ENCODE data around the gene TMEM151B.

Gene TMEM151B

GRCh38 chr6:44268095-44268628, 2.1 kb upstream of the TMEM151B start:
- FAIRE-seq, result peak; percentile 84
- no peak for TF ChIP-seq TAF1 (IDR thresholded peaks at IDR 0.05; ENCODE audit: borderline replicate concordance, low read depth, low read length)
- TF ChIP-seq POLR2A (IDR thresholded peaks at IDR 0.05; ENCODE audit: low read depth, low read length), result no peak
- TF ChIP-seq POLR2AphosphoS5 (IDR thresholded peaks at IDR 0.05; ENCODE audit: low read depth, low read length), result no peak
- DNase-seq (ENCODE audit: insufficient read length), result no peak

GRCh38 chr6:44269178-44269920, 901 bp upstream of the TMEM151B start:
- FAIRE-seq, result no peak
- DNase-seq (ENCODE audit: insufficient read length), result no peak
- TF ChIP-seq TAF1 (IDR thresholded peaks at IDR 0.05; ENCODE audit: borderline replicate concordance, low read depth, low read length) (no peak), POLR2AphosphoS5 (IDR thresholded peaks at IDR 0.05; ENCODE audit: low read depth, low read length) (no peak), POLR2A (IDR thresholded peaks at IDR 0.05; ENCODE audit: low read depth, low read length) (no peak)

DNA sequence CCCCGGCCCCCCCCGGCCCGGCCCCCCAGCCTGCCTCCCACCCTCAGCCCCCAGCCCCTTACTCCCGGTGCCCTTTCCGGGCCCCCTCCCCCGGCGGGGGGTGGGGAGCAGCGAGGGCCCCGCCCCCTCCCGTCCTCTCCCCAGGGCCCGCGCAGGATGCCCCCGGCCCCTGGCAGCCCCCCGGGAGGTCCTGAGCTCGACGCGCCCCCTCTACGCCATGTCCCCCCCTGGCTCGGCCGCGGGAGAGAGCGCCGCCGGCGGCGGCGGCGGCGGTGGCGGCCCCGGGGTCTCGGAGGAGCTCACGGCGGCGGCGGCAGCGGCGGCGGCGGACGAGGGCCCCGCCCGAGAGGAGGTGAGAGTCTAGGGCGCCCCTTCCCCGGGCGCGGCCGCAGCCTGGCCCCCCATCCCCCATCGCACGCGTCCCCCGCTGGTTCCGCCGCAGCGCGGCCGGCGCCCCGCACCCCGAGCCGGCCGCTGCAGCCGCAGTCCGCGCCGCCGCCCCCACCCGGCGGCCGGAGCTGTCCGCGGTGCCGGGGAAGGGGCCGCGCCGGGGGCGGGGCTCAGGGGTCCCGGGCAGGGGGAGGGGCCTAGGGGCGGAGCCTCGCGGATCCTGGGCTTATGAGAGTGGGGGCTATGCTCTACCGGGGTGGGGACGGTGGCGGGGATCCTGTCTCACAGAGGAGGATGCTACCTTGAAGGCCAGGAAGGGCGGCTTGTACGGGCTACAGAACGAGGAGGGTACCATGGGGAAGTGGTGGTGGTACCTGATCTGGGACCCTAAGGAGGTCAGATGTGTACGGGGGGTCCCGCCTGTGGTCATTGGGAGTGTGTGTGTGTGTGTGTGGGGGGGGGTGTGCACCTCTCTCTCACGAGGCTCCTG, 516 bp downstream of the TMEM151B start:
- FAIRE-seq (no peak), DNase-seq (ENCODE audit: insufficient read length) (no peak)
- TF ChIP-seq TAF1 (IDR thresholded peaks at IDR 0.05; ENCODE audit: borderline replicate concordance, low read depth, low read length) (no peak), POLR2A (IDR thresholded peaks at IDR 0.05; ENCODE audit: low read depth, low read length) (no peak), POLR2AphosphoS5 (IDR thresholded peaks at IDR 0.05; ENCODE audit: low read depth, low read length) (no peak)

DNA sequence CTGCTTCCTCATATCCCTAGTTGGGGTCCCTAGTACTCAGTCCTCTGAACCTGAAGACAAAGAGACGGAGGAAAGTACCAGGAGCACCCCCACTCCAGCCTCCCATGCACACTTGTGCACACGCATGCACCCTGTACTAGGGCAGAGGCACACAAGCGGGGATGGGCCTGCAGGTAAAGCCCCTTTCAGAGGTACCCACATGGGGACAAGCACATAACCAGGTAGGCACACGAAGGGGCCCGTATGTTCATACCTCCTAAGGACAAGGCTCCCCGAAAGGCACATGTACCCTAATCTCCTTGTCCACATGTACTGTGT, 1.1 kb downstream of the TMEM151B start:
- TF ChIP-seq TAF1 (IDR thresholded peaks at IDR 0.05; ENCODE audit: borderline replicate concordance, low read depth, low read length) (no peak), POLR2AphosphoS5 (IDR thresholded peaks at IDR 0.05; ENCODE audit: low read depth, low read length) (no peak), POLR2A (IDR thresholded peaks at IDR 0.05; ENCODE audit: low read depth, low read length) (no peak)
- no peak for FAIRE-seq
- DNase-seq (ENCODE audit: insufficient read length), result no peak

GRCh38 chr6:44271914-44272313, 1.7 kb downstream of the TMEM151B start:
- TF ChIP-seq POLR2A (IDR thresholded peaks at IDR 0.05; ENCODE audit: low read depth, low read length) (no peak), POLR2AphosphoS5 (IDR thresholded peaks at IDR 0.05; ENCODE audit: low read depth, low read length) (no peak), TAF1 (IDR thresholded peaks at IDR 0.05; ENCODE audit: borderline replicate concordance, low read depth, low read length) (no peak)
- no peak for FAIRE-seq
- DNase-seq (ENCODE audit: insufficient read length), result no peak

GRCh38 chr6:44272529-44272928, 2.3 kb downstream of the TMEM151B start:
- TF ChIP-seq POLR2A (IDR thresholded peaks at IDR 0.05; ENCODE audit: low read depth, low read length), result no peak
- TF ChIP-seq POLR2AphosphoS5 (IDR thresholded peaks at IDR 0.05; ENCODE audit: low read depth, low read length), result no peak
- TF ChIP-seq TAF1 (IDR thresholded peaks at IDR 0.05; ENCODE audit: borderline replicate concordance, low read depth, low read length), result no peak
- FAIRE-seq (no peak), DNase-seq (ENCODE audit: insufficient read length) (no peak)

GRCh38 chr6:44272999-44273566, 2.8 kb downstream of the TMEM151B start:
- no peak for DNase-seq (ENCODE audit: insufficient read length)
- FAIRE-seq, result no peak
- TF ChIP-seq TAF1 (IDR thresholded peaks at IDR 0.05; ENCODE audit: borderline replicate concordance, low read depth, low read length) (no peak), POLR2AphosphoS5 (IDR thresholded peaks at IDR 0.05; ENCODE audit: low read depth, low read length) (no peak), POLR2A (IDR thresholded peaks at IDR 0.05; ENCODE audit: low read depth, low read length) (no peak)

- FAIRE-seq (no peak), DNase-seq (ENCODE audit: insufficient read length) (no peak)
- TF ChIP-seq TAF1 (IDR thresholded peaks at IDR 0.05; ENCODE audit: borderline replicate concordance, low read depth, low read length) (no peak), POLR2A (IDR thresholded peaks at IDR 0.05; ENCODE audit: low read depth, low read length) (no peak), POLR2AphosphoS5 (IDR thresholded peaks at IDR 0.05; ENCODE audit: low read depth, low read length) (no peak)
These were observed 3.4 kb downstream of the TMEM151B start for GRCh38 chr6:44273617-44274016.

- FAIRE-seq, result no peak
- TF ChIP-seq POLR2AphosphoS5 (IDR thresholded peaks at IDR 0.05; ENCODE audit: low read depth, low read length), result no peak
- no peak for TF ChIP-seq TAF1 (IDR thresholded peaks at IDR 0.05; ENCODE audit: borderline replicate concordance, low read depth, low read length)
- no peak for TF ChIP-seq POLR2A (IDR thresholded peaks at IDR 0.05; ENCODE audit: low read depth, low read length)
- DNase-seq (ENCODE audit: insufficient read length), result no peak
These were observed 5.1 kb downstream of the TMEM151B start for GRCh38 chr6:44275271-44275748.

GRCh38 chr6:44275749-44276648, 5.7 kb downstream of the TMEM151B start:
- no peak for FAIRE-seq
- no peak for DNase-seq (ENCODE audit: insufficient read length)
- TF ChIP-seq POLR2AphosphoS5 (IDR thresholded peaks at IDR 0.05; ENCODE audit: low read depth, low read length), result no peak
- TF ChIP-seq TAF1 (IDR thresholded peaks at IDR 0.05; ENCODE audit: borderline replicate concordance, low read depth, low read length), result no peak
- no peak for TF ChIP-seq POLR2A (IDR thresholded peaks at IDR 0.05; ENCODE audit: low read depth, low read length)

Data from GM12892 (cell line).